HCT116 (cell line): ENCODE data around the gene CHRNB1. TPM values are rescaled to one million over a fixed set of nuclear protein-coding genes. Genes with fewer than 3 reads are reported as not detected.

ENCODE experiments used
- ATAC-seq: fragments of 200-7000 bp; cut with Tn5 transposase; 2 replicates; pipeline ENCODE4 v1.9.1; 2020; ENCODE audit warnings: mild to moderate bottlenecking, moderate library complexity
- BruUV-seq: library from RNA; stranded (reverse); fragments of 400-500 nt; replicated peaks from 2 replicates; lab custom pipeline; 2021; lab: Mats Ljungman, UMichigan
- CTCF ChIA-PET: fragments of 300-600 bp; sonication (Branson Sonifier 250); formaldehyde crosslinking; loops from one replicate; lab custom pipeline; 2021; ENCODE audit warnings: antibody characterized with exemption; lab: Charles Lee
- POLR2A ChIA-PET: fragments of 300-600, 350-600 bp; sonication (Branson Sonifier 250); formaldehyde crosslinking; loops from one replicate; lab custom pipeline; 2021; ENCODE audit warnings: antibody characterized with exemption; lab: Charles Lee
- RAD21 ChIA-PET, 2 experiments: fragments of 300-600 bp; sonication (Branson Sonifier 250); formaldehyde crosslinking; loops; one replicate each; lab custom pipeline; 2023; ENCODE audit warnings: low total read pairs in 2 of 2; ENCODE audit not compliant: uncharacterized antibody in 2 of 2, unreplicated experiment in 2 of 2, low non-redundant PET in 1 of 2; lab: Charles Lee
- DNase-seq: peaks from one replicate; pipeline ENCODE4 v3.0.0-alpha.2; 2010; ENCODE audit warnings: low read depth, low spot score
- H2AFZ ChIP-seq: fragments of 200-600 bp; shearing (Covaris generic), sonication (generic); 2 replicates; pipeline ENCODE4 v1.6.1; 2017; ENCODE audit warnings: low read depth, mixed run types, mixed read lengths, antibody characterized with exemption, low read length; ENCODE audit not compliant: poor library complexity, severe bottlenecking
- H3K27ac ChIP-seq: 2 replicates; pipeline ENCODE4 v1.5.1; 2012; ENCODE audit warnings: low read depth, low read length
- H3K27me3 ChIP-seq: fragments of 200-600 bp; sonication (generic); 2 replicates; pipeline ENCODE4 v1.6.1; 2016; ENCODE audit warnings: mixed run types, low read length, mixed read lengths; ENCODE audit not compliant: insufficient read depth
- H3K36me3 ChIP-seq, 2 experiments: fragments of 200-500 bp in 1 of 2; fragments of 200-600 bp in 1 of 2; sonication (Bioruptor generic) in 1 of 2; sonication (generic) in 1 of 2; 2 replicates each; pipeline versions ENCODE4 v1.5.1 to v1.6.1; 2014 to 2016; ENCODE audit warnings: low read length in 2 of 2, inconsistent platforms in 1 of 2, mixed read lengths in 1 of 2, mixed run types in 1 of 2; ENCODE audit not compliant: insufficient read depth in 2 of 2, control insufficient read depth in 1 of 2
- H3K4me1 ChIP-seq, 2 experiments: fragments of 200-600 bp in 1 of 2; sonication (generic) in 1 of 2; 2 replicates each; pipeline versions ENCODE4 v1.5.1 to v1.6.1; 2012 to 2017; ENCODE audit warnings: low read length in 2 of 2, inconsistent platforms in 1 of 2, mild to moderate bottlenecking in 1 of 2, mixed read lengths in 1 of 2, mixed run types in 1 of 2, moderate library complexity in 1 of 2; ENCODE audit not compliant: insufficient read depth in 2 of 2, control insufficient read depth in 1 of 2
- H3K4me2 ChIP-seq: fragments of 200-600 bp; sonication (generic); 2 replicates; pipeline ENCODE4 v1.6.1; 2017; ENCODE audit warnings: mixed run types, low read length, mixed read lengths
- H3K4me3 ChIP-seq, 2 experiments: fragments of 200-600 bp in 1 of 2; sonication (generic) in 1 of 2; replicated peaks in 1 of 2; 2 replicates each; pipeline ENCODE4 v1.5.1; 2011 to 2016; ENCODE audit warnings: low read length in 2 of 2, control low read depth in 1 of 2, low read depth in 1 of 2, mild to moderate bottlenecking in 1 of 2, mixed read lengths in 1 of 2, mixed run types in 1 of 2
- H3K79me2 ChIP-seq: fragments of 200-600 bp; sonication (generic); 2 replicates; pipeline ENCODE4 v1.6.1; 2017; ENCODE audit warnings: mild to moderate bottlenecking, mixed run types, low read length, moderate library complexity, mixed read lengths; ENCODE audit not compliant: insufficient read depth
- H3K9ac ChIP-seq: fragments of 200-600 bp; sonication (generic); 2 replicates; pipeline ENCODE4 v1.6.1; 2016; ENCODE audit warnings: low read length, mixed read lengths
- H3K9me2 ChIP-seq: fragments of 200-600 bp; sonication (generic), shearing (Covaris generic); 2 replicates; pipeline ENCODE4 v1.6.1; 2017; ENCODE audit warnings: mixed run types, mild to moderate bottlenecking, moderate library complexity; ENCODE audit not compliant: insufficient read depth
- H3K9me3 ChIP-seq, 2 experiments: fragments of 200-500 bp in 1 of 2; fragments of 200-600 bp in 1 of 2; sonication (Bioruptor generic) in 1 of 2; sonication (generic) in 1 of 2; 2 replicates each; pipeline ENCODE4 v1.6.1; 2014 to 2017; ENCODE audit warnings: low read length in 2 of 2, mixed read lengths in 2 of 2, inconsistent platforms in 1 of 2, low read depth in 1 of 2, mild to moderate bottlenecking in 1 of 2, mixed run types in 1 of 2, moderate library complexity in 1 of 2; ENCODE audit not compliant: control insufficient read depth in 1 of 2, insufficient read depth in 1 of 2
- H4K20me1 ChIP-seq: fragments of 200-600 bp; sonication (generic), shearing (Covaris generic); 2 replicates; pipeline ENCODE4 v1.6.1; 2017; ENCODE audit warnings: mixed run types, mild to moderate bottlenecking, moderate library complexity; ENCODE audit not compliant: insufficient read depth
- CBX3 ChIP-seq: IDR thresholded peaks from 2 replicates; pipeline ENCODE4 v1.6.1; 2012; ENCODE audit warnings: low read depth
- EGR1 ChIP-seq: IDR thresholded peaks from 2 replicates; pipeline ENCODE4 v1.6.1; 2012; ENCODE audit warnings: low read depth
- EZH2phosphoT487 ChIP-seq: fragments of 200-600 bp; IDR thresholded peaks from 2 replicates; pipeline ENCODE4 v1.6.1; 2018; ENCODE audit warnings: antibody characterized with exemption, borderline replicate concordance
- FOSL1 ChIP-seq: IDR thresholded peaks from 2 replicates; pipeline ENCODE4 v1.6.1; 2012; ENCODE audit warnings: low read depth
- POLR2A ChIP-seq: IDR thresholded peaks from 2 replicates; pipeline ENCODE4 v1.7.0; 2011; ENCODE audit warnings: borderline replicate concordance; ENCODE audit not compliant: insufficient read depth, insufficient read length; ENCODE audit errors: extremely low read depth
- SIN3A ChIP-seq: IDR thresholded peaks from 2 replicates; pipeline ENCODE4 v1.6.1; 2012; ENCODE audit warnings: low read depth
- SP1 ChIP-seq: IDR thresholded peaks from 2 replicates; pipeline ENCODE4 v1.6.1; 2012; ENCODE audit warnings: low read depth
- SRF ChIP-seq: IDR thresholded peaks from 2 replicates; pipeline ENCODE4 v1.6.1; 2012; ENCODE audit warnings: low read depth
- TCF7L2 ChIP-seq: IDR thresholded peaks from 2 replicates; pipeline ENCODE4 v1.7.0; 2011; ENCODE audit warnings: borderline replicate concordance, inconsistent platforms; ENCODE audit not compliant: insufficient read depth, insufficient read length; ENCODE audit errors: extremely low read depth
- ZFX ChIP-seq: fragments of 450-650 bp; IDR thresholded peaks from 2 replicates; pipeline ENCODE4 v1.6.1; 2017
- ZNF274 ChIP-seq: fragments of 200-500 bp; sonication (Bioruptor generic); IDR thresholded peaks from 2 replicates; pipeline ENCODE4 v1.6.1; 2014; ENCODE audit warnings: mild to moderate bottlenecking, low read depth, low read length, inconsistent platforms
- intact Hi-C: fragments of 100-400 bp; cut with micrococcal nuclease; formaldehyde crosslinking; loops from 2 replicates; pipeline ENCODE4 v1.10.0; 2022
- total RNA-seq: library from RNA; stranded (reverse); gene quantifications from one replicate; pipeline ENCODE4 v1.2.1, GENCODE V29; 2021; ENCODE audit not compliant: unreplicated experiment
- TF ChIP-seq, protein P1 (sequence below): IDR thresholded peaks from 2 replicates; pipeline ENCODE4 v1.6.1; 2011; ENCODE audit warnings: mild to moderate bottlenecking, low read length, moderate library complexity; ENCODE audit not compliant: insufficient replicate concordance; ENCODE audit errors: extremely low read depth
- TF ChIP-seq, protein P2 (sequence below): IDR thresholded peaks from 2 replicates; pipeline ENCODE4 v1.6.1; 2012
- TF ChIP-seq, protein P3 (sequence below), 3 experiments: fragments of 200-600 bp in 1 of 3; sonication (generic) in 1 of 3; IDR thresholded peaks in 2 of 3; conservative IDR thresholded peaks in 1 of 3; 2 replicates each; pipeline ENCODE4 v1.5.1; 2012 to 2017; ENCODE audit warnings: low read depth in 2 of 3, low read length in 2 of 3, antibody characterized with exemption in 1 of 3, borderline replicate concordance in 1 of 3, control low read depth in 1 of 3, mild to moderate bottlenecking in 1 of 3, mixed read lengths in 1 of 3, mixed run types in 1 of 3, moderate library complexity in 1 of 3; ENCODE audit not compliant: insufficient read depth in 1 of 3

Gene CHRNB1
- total RNA-seq, 1 experiment from 2014 or later = 10.4 TPM

DNA sequence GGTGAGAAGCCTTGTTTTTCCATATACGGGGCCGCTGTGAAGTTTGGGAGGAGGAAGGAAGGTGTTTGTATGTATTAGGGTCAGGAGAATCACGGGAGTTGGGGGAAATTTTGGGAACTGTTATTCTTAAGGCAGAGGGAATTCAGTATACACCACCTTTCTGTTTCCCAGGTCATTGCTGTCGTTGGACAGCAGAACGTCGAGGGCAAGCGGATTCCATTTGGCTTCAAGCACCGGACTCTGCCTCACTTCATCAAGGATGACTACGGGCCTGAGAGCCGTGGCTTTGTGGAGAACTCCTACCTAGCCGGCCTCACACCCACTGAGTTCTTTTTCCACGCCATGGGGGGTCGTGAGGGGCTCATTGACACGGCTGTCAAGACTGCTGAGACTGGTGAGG, 56.9 kb downstream of the CHRNB1 start:
- intact Hi-C loops = no loop called here
- no peak for TF ChIP-seq FOSL1
- TF ChIP-seq ZNF274 = no peak
- TF ChIP-seq POLR2A = no peak
- no peak for TF ChIP-seq EZH2phosphoT487
- peaks cover 78 to 81% of the 10 kb centered on the region in 2 experiments for H3K36me3 ChIP-seq
- DNase-seq (no peak), ATAC-seq (no peak)
- H3K9ac ChIP-seq = no peak overlapping the region
- 0 out of 2 replicates have a peak, but pooled peaks cover 3% of the 10 kb centered on the region for H4K20me1 ChIP-seq
- CTCF ChIA-PET = interaction anchor here (1.9 kb wide), 1 partner anchor 65 kb away, joined by 4 read pairs; no protein-coding TSS in a partner anchor
- BruUV-seq = no TSS peak
- no peaks in the 10 kb centered on the region for H3K27me3 ChIP-seq
- peaks cover 66% of the 10 kb centered on the region for H3K79me2 ChIP-seq
- H3K4me2 ChIP-seq = no peak overlapping the region
- POLR2A ChIA-PET = no interaction called here
- no peaks in the 10 kb centered on the region for H3K9me3 ChIP-seq
- no peaks in the 10 kb centered on the region for H3K9me2 ChIP-seq
- RAD21 ChIA-PET = no interaction called here
- no peaks in the 10 kb centered on the region for H3K4me1 ChIP-seq
- no peak overlapping the region for H3K4me3 ChIP-seq
- no peak overlapping the region for H2AFZ ChIP-seq
- H3K27ac ChIP-seq = no peak overlapping the region

DNA sequence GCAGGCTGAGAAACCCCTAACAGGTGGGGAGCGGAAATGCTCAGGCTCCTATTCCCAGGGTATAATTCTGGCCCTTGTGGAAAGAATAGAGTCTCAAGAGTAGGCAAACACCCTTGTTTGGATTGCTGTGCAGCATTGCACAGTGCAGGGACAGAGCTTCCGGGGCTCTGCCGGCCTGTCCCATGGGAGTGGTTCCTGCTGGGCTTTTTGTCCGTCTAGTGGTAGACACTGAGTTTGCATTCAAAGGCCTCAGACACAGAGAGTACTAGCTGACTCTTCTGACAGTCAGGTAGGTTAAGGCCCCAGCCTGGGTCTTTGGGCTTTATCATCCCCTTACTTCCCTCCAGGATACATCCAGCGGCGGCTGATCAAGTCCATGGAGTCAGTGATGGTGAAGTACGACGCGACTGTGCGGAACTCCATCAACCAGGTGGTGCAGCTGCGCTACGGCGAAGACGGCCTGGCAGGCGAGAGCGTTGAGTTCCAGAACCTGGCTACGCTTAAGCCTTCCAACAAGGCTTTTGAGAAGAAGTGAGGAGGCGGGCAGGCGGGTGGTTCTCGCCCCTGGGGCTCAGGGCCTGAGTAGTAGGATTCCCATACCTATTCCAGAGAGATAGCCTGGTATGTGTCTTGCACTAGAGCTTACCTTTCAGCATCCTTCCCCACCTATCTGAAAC, 57.4 kb downstream of the CHRNB1 start:
- peaks cover 74 to 81% of the 10 kb centered on the region in 2 experiments for H3K36me3 ChIP-seq
- no peaks in the 10 kb centered on the region for H3K4me1 ChIP-seq
- ATAC-seq (peak; percentile 42; the same call in 1 of the 2 replicates), DNase-seq (no peak)
- 0 out of 2 replicates have a peak, but pooled peaks cover 3% of the 10 kb centered on the region for H4K20me1 ChIP-seq
- no peak overlapping the region for H3K4me2 ChIP-seq
- no peaks in the 10 kb centered on the region for H3K9me2 ChIP-seq
- H3K4me3 ChIP-seq = no peak overlapping the region
- TF ChIP-seq, protein P1, sequence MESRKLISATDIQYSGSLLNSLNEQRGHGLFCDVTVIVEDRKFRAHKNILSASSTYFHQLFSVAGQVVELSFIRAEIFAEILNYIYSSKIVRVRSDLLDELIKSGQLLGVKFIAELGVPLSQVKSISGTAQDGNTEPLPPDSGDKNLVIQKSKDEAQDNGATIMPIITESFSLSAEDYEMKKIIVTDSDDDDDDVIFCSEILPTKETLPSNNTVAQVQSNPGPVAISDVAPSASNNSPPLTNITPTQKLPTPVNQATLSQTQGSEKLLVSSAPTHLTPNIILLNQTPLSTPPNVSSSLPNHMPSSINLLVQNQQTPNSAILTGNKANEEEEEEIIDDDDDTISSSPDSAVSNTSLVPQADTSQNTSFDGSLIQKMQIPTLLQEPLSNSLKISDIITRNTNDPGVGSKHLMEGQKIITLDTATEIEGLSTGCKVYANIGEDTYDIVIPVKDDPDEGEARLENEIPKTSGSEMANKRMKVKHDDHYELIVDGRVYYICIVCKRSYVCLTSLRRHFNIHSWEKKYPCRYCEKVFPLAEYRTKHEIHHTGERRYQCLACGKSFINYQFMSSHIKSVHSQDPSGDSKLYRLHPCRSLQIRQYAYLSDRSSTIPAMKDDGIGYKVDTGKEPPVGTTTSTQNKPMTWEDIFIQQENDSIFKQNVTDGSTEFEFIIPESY = no peak
- TF ChIP-seq SP1 = no peak
- no peak for TF ChIP-seq SRF
- TF ChIP-seq TCF7L2 = no peak
- TF ChIP-seq, protein P2, sequence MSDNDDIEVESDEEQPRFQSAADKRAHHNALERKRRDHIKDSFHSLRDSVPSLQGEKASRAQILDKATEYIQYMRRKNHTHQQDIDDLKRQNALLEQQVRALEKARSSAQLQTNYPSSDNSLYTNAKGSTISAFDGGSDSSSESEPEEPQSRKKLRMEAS = no peak
- TF ChIP-seq EGR1 = no peak
- TF ChIP-seq, protein P3, sequence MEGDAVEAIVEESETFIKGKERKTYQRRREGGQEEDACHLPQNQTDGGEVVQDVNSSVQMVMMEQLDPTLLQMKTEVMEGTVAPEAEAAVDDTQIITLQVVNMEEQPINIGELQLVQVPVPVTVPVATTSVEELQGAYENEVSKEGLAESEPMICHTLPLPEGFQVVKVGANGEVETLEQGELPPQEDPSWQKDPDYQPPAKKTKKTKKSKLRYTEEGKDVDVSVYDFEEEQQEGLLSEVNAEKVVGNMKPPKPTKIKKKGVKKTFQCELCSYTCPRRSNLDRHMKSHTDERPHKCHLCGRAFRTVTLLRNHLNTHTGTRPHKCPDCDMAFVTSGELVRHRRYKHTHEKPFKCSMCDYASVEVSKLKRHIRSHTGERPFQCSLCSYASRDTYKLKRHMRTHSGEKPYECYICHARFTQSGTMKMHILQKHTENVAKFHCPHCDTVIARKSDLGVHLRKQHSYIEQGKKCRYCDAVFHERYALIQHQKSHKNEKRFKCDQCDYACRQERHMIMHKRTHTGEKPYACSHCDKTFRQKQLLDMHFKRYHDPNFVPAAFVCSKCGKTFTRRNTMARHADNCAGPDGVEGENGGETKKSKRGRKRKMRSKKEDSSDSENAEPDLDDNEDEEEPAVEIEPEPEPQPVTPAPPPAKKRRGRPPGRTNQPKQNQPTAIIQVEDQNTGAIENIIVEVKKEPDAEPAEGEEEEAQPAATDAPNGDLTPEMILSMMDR (IDR thresholded peaks at IDR 0.05 in 2 of 3, conservative IDR thresholded peaks at IDR 0.05 in 1 of 3; ENCODE audit: borderline replicate concordance in 1 of 3, insufficient read depth in 1 of 3, low read depth in 2 of 3, low read length in 2 of 3) = no peak
- TF ChIP-seq SIN3A = no peak
- TF ChIP-seq CBX3 = no peak
- TF ChIP-seq EZH2phosphoT487 = no peak
- no peak for TF ChIP-seq ZFX
- no peaks in the 10 kb centered on the region for H3K9me3 ChIP-seq
- H3K79me2 ChIP-seq = peaks cover 64% of the 10 kb centered on the region; the same call in 1 of the 2 replicates
- ChIA-PET RAD21 (no interaction called here), CTCF (interaction anchor here (0.7 to 1.9 kb wide), 3 partner anchors 9 to 147 kb away, joined by 3 to 4 read pairs (median 3); no protein-coding TSS in a partner anchor), POLR2A (no interaction called here)
- H3K27ac ChIP-seq = no peak overlapping the region
- H3K9ac ChIP-seq = no peak overlapping the region
- no peak overlapping the region for H2AFZ ChIP-seq
- no peaks in the 10 kb centered on the region for H3K27me3 ChIP-seq
- BruUV-seq = no TSS peak
- intact Hi-C loops = no loop called here
